Measurements from ENCODE around the gene PIK3R2.

Gene PIK3R2

DNA sequence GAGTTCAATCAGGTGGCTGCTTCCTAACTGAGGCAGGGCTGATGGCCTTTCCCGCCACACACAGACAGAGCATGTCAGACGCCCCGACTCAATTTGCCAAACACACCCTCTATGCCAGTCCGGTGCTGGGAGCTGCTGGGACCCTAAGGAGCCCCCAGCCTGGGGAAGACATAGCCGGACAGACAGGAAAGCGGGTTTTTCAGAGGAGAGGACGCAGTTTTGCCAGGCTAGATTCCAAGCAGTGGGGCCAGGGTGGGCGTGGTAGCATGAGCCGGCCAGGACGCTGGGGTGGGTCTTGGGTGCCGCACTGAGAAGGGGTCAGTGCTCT is 35.6 kb upstream of the PIK3R2 start:
- no peak for TF ChIP-seq CTCF (IDR thresholded peaks at IDR 0.05; ENCODE audit: unreplicated experiment in 3 of 3)
- Mint-ChIP-seq H3K4me1 (peaks cover 13% of the 10 kb centered on the region), H3K27ac (peak overlapping the region in 2 of 3 experiments; percentile 5 to 22), H3K4me3 (peak overlapping the region; percentile 80 to 87 (median 85)), H3K9me3 (no peaks in the 10 kb centered on the region), H3K36me3 (ENCODE audit: low read depth) (no peaks in the 10 kb centered on the region), H3K27me3 (ENCODE audit: low read depth) (peaks cover 12% of the 10 kb centered on the region)

DNA sequence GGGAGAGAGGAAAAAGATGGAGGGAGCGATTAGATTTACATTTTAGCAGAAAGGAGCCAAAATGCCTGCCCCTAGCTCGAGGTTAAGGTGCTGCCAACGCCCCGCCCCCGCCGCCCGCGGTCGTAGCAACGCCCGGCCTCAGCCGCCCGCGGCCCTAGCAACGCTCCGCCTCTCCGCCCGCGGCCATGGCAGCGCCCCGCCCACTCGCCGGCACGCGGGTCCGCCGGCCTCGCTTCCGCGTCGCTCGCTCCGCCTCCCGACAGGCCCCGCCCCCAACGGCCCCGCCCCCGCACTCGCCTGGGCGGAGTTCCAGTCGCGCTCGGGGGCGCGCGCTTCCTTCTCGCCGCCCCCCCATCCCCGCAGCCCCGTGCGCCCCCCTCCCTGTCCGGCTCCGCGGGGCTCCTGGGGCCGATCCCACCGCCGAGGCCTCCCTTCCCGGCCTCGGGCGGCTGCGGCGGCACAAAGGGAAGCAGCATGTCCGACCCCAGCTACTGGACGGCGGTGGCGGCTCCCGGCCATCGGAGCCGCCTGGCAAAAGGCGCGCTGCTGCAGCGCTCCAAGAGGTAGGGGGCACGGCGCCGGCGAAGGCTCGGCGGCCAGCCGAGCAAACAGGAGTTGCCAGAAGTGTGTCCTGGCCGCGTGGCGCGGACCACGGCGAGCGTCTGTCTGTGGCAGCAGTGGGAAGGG is 35.1 kb upstream of the PIK3R2 start:
- no peak for TF ChIP-seq CTCF (IDR thresholded peaks at IDR 0.05; ENCODE audit: unreplicated experiment in 3 of 3)
- H3K27me3 Mint-ChIP-seq (ENCODE audit: low read depth): peaks cover 9% of the 10 kb centered on the region
- peak overlapping the region in 2 of 3 experiments; percentile 5 to 22 for H3K27ac Mint-ChIP-seq
- H3K4me1 Mint-ChIP-seq: peaks cover 13% of the 10 kb centered on the region
- H3K4me3 Mint-ChIP-seq: peak overlapping the region; percentile 84 to 87 (median 85)
- no peaks in the 10 kb centered on the region for H3K36me3 Mint-ChIP-seq (ENCODE audit: low read depth)
- no peaks in the 10 kb centered on the region for H3K9me3 Mint-ChIP-seq

GRCh38 chr19:18118420-18119012 is 34.4 kb upstream of the PIK3R2 start:
- Mint-ChIP-seq H3K36me3 (ENCODE audit: low read depth) (peaks cover 1% of the 10 kb centered on the region), H3K27ac (peak overlapping the region in 1 of 3 experiments; percentile 25), H3K4me1 (peaks cover 13% of the 10 kb centered on the region), H3K4me3 (peak overlapping the region; percentile 83 to 85 (median 84)), H3K9me3 (no peaks in the 10 kb centered on the region), H3K27me3 (ENCODE audit: low read depth) (peaks cover 7% of the 10 kb centered on the region)
- TF ChIP-seq CTCF (IDR thresholded peaks at IDR 0.05; ENCODE audit: unreplicated experiment in 3 of 3): no peak

- TF ChIP-seq CTCF (IDR thresholded peaks at IDR 0.05; ENCODE audit: unreplicated experiment in 3 of 3): no peak
- H3K27ac Mint-ChIP-seq: peak overlapping the region in 1 of 3 experiments; percentile 25
- peaks cover 7% of the 10 kb centered on the region for H3K27me3 Mint-ChIP-seq (ENCODE audit: low read depth)
- H3K36me3 Mint-ChIP-seq (ENCODE audit: low read depth): peaks cover 5% of the 10 kb centered on the region
- peak overlapping the region; percentile 83 to 85 (median 84) for H3K4me3 Mint-ChIP-seq
- peaks cover 13% of the 10 kb centered on the region for H3K4me1 Mint-ChIP-seq
- H3K9me3 Mint-ChIP-seq: no peaks in the 10 kb centered on the region
Observed at GRCh38 chr19:18119013-18119716, 33.8 kb upstream of the PIK3R2 start.

DNA sequence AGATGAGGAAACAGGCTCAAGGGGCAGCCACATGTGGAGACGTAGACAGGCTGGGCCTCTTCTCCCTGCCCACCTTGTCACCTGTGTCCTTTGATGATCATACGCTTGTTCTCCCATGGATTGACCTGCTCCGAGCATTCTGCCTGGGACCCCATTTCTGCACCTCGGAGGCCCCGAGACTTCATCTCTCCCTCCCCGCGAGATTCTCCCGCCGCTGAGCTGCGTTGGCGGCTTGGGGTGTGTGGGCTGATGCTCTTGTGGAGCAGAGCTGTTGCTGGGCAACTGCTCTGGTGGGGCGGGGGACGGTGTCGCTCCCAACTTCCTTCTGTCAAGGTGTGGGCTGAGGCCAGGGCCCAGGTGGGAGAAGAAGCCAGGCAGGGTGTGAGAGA is 33.3 kb upstream of the PIK3R2 start:
- no peak for TF ChIP-seq CTCF (IDR thresholded peaks at IDR 0.05; ENCODE audit: unreplicated experiment in 3 of 3)
- H3K27ac Mint-ChIP-seq: no peak overlapping the region
- H3K27me3 Mint-ChIP-seq (ENCODE audit: low read depth): peaks cover 5% of the 10 kb centered on the region
- peak overlapping the region; percentile 31 to 84 (median 83) for H3K4me3 Mint-ChIP-seq
- peaks cover 11% of the 10 kb centered on the region for H3K36me3 Mint-ChIP-seq (ENCODE audit: low read depth)
- H3K4me1 Mint-ChIP-seq: peaks cover 13% of the 10 kb centered on the region
- no peaks in the 10 kb centered on the region for H3K9me3 Mint-ChIP-seq
